Stimulated activated naive CD8-positive, alpha-beta T cell treated with anti-CD3 and anti-CD28 coated beads, Interleukin-15, amount 100 ng/mL, for 72 hours (primary cell): ENCODE measurements around the gene CNPPD1.

ENCODE experiments used
- ATAC-seq: fragments of 150-1000 bp; cut with Tn5 transposase; 2 replicates; pipeline ENCODE4 v1.10.0; 2021; ENCODE audit warnings: mild to moderate bottlenecking, moderate library complexity
- DNase-seq, 2 donors: peaks; one replicate each; pipeline ENCODE4 v3.0.0; 2021 to 2022
- H3K27ac Mint-ChIP-seq, 2 donors: one replicate each; pipeline ENCODE4 v1.8.0; 2022; ENCODE audit warnings: mild to moderate bottlenecking in 2 of 2, mixed read lengths in 2 of 2, moderate library complexity in 2 of 2
- H3K27me3 Mint-ChIP-seq: one replicate; pipeline ENCODE4 v1.8.0; 2022; ENCODE audit warnings: mixed read lengths
- H3K4me1 Mint-ChIP-seq: one replicate; pipeline ENCODE4 v1.8.0; 2022; ENCODE audit warnings: mild to moderate bottlenecking, mixed read lengths
- H3K4me3 Mint-ChIP-seq, 2 donors: one replicate each; pipeline ENCODE4 v1.8.0; 2022; ENCODE audit warnings: mild to moderate bottlenecking in 2 of 2, mixed read lengths in 2 of 2, moderate library complexity in 1 of 2
- H3K9me3 Mint-ChIP-seq, 2 donors: one replicate each; pipeline ENCODE4 v1.8.0; 2022; ENCODE audit warnings: mixed read lengths in 2 of 2

Gene CNPPD1

DNA sequence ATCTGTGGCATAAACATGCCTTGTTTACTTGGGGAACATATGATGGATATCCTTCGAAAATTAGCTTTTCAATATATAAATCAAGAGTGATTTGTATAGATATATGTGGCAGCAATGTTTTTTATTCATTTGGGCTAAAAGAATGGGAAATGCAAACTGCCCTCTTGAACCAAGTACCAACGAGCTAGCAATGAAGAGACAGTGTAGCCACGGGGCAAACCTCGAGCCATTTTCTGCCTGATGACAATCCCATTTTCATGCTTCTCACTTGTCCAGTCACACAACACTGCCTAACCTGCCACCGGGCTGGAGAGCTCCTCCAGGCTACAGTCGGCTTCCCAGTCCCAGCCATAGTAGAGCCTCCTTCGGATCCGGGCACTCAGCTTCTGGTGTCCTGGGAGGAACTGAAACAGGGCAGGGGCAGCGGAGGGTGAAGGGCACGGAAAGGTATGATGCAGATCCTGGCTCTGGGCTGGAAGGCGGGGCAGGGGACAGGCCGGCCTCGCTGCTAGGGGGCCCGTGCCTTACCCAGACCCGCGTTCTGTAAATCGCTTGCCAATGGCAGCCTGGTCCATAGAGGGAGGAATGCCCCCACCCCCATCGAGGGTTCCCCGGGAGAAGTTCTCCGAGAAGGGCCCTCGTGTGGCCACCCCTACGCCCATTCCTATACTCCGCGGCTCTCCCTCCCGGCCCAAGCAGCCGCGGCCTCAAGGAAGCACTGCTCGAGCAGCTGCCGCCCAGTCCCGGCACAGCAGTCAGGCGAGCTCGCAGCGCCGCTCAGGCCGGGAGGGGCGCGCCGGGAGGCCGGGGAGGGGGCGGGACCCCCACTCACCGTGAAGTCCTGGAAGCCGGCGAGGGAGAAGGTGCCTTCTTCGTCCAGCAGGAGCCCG, 552 bp downstream of the CNPPD1 start:
- Mint-ChIP-seq H3K4me3 (peak overlapping the region; percentile 97), H3K9me3 (no peaks in the 10 kb centered on the region), H3K4me1 (peaks cover 56% of the 10 kb centered on the region), H3K27me3 (no peaks in the 10 kb centered on the region), H3K27ac (peak overlapping the region; percentile 8 to 42)
- ATAC-seq: peak; percentile 46
- DNase-seq: no peak

GRCh38 chr2:219175486-219175885, 1.2 kb downstream of the CNPPD1 start:
- no peak for ATAC-seq
- peak overlapping the region; percentile 38 to 42 for H3K27ac Mint-ChIP-seq
- H3K27me3 Mint-ChIP-seq: no peaks in the 10 kb centered on the region
- no peak for DNase-seq
- H3K4me1 Mint-ChIP-seq: peaks cover 51% of the 10 kb centered on the region
- no peaks in the 10 kb centered on the region for H3K9me3 Mint-ChIP-seq
- peak overlapping the region; percentile 97 for H3K4me3 Mint-ChIP-seq

DNA sequence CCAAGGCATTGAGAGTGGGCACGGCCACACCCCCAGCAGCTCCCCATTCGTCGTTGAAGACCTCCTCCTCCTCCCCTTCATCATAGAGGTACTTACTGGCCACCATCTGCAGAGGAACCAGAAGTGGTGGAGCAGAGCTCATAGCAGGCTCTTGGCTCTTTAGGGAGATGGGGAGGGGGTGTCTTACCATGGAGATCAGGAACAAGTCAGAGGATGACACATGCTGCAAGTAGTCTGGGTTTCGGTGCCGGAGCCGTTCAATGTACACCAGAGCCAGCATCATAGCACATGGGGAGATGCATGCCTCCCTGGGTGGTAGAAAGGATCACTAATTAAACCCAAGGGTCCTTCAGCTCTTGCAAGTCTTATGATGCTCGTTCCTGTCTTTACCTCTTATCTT, 1.9 kb downstream of the CNPPD1 start:
- Mint-ChIP-seq H3K27me3 (no peaks in the 10 kb centered on the region), H3K9me3 (no peaks in the 10 kb centered on the region), H3K4me1 (peaks cover 45% of the 10 kb centered on the region), H3K4me3 (peak overlapping the region; percentile 25 to 97), H3K27ac (no peak overlapping the region)
- DNase-seq (no peak), ATAC-seq (no peak)

DNA sequence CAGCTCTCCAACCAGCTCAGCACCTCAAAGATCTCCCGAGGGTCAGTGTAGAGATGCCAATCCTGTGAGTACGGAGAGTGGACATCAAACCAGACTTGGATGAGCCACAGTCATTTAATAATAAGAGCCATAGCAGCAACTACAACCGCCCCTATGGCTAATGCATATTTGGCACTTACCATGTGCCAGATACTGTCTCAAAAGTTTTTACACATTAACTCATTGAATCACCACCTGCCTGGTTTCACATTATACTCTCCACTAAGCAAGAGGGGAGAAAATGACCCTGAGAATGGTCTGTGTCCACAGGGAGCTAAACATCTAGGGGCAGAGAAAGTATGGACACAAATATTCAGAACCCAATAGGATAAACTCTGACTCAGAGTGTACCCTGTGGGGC, 2.6 kb downstream of the CNPPD1 start:
- H3K27me3 Mint-ChIP-seq: no peaks in the 10 kb centered on the region
- H3K27ac Mint-ChIP-seq: peak overlapping the region; percentile 12 to 76
- ATAC-seq (no peak), DNase-seq (no peak)
- H3K9me3 Mint-ChIP-seq: no peaks in the 10 kb centered on the region
- H3K4me1 Mint-ChIP-seq: peaks cover 38% of the 10 kb centered on the region
- H3K4me3 Mint-ChIP-seq: peak overlapping the region in 1 of 2 donors; percentile 25

- H3K27ac Mint-ChIP-seq: peak overlapping the region; percentile 5 to 42
- no peak overlapping the region for H3K4me3 Mint-ChIP-seq
- no peak for DNase-seq
- peaks cover 36% of the 10 kb centered on the region for H3K4me1 Mint-ChIP-seq
- H3K9me3 Mint-ChIP-seq: no peaks in the 10 kb centered on the region
- no peak for ATAC-seq
- H3K27me3 Mint-ChIP-seq: no peaks in the 10 kb centered on the region
Measured at GRCh38 chr2:219173176-219173575, 3.5 kb downstream of the CNPPD1 start.

- Mint-ChIP-seq H3K4me3 (no peak overlapping the region), H3K4me1 (peaks cover 36% of the 10 kb centered on the region)
Measured at GRCh38 chr2:219172231-219173154, 4.2 kb downstream of the CNPPD1 start.

GRCh38 chr2:219171231-219171651, 5.5 kb downstream of the CNPPD1 start:
- Mint-ChIP-seq H3K27me3 (no peaks in the 10 kb centered on the region), H3K4me1 (peaks cover 36% of the 10 kb centered on the region), H3K4me3 (no peak overlapping the region), H3K27ac (peak overlapping the region; percentile 1 to 13), H3K9me3 (no peaks in the 10 kb centered on the region)
- ATAC-seq: no peak
- peak in 1 of 2 donors; percentile 12 for DNase-seq

More at GRCh38 chr2:219172231-219173154, 4.2 kb downstream of the CNPPD1 start:
- H3K9me3 Mint-ChIP-seq: no peaks in the 10 kb centered on the region
- DNase-seq: no peak
- no peak overlapping the region for H3K27ac Mint-ChIP-seq
- H3K27me3 Mint-ChIP-seq: no peaks in the 10 kb centered on the region
- ATAC-seq: no peak

DNA sequence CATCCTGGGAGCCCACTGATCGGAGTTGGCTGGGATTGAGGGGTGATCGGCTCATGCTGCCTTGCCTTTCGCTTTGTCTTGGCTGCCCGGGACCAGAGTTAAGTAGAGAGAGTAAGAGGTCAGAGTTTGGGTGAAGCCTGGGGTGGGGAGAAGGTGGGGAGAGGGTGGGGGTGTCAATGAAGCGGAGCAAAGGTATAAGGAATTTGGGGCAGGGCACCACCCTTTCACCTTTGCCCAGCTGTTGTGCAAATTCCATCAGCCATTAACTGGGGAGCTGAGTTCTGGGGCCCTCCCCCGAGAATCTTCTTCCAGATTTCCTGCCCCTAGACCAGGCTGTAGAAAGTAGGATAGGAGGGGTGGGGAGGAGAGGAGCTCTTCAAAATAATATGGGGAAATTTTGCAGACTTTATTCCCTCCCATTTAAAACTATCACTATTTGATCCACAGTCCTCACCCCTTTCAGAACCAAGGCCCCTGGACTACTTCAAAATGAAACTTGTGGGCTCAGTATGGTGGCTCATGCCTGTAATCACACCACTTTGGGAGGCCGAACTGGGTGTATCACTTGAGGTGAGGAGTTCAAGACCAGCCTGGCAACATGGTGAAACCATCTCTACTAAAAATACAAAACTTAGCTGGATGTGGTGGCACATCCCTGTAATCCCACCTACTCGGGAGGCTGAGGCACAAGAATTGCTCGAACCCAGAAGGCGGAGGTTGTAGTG, 6.6 kb downstream of the CNPPD1 start, which contains the start of gene SLC23A3:
TSS of gene SLC23A3 (minus strand) at position 100 of the 725 bp plus-strand sequence. CDS start at position 55, 45 bp downstream.
- Mint-ChIP-seq H3K4me3 (no peak within 1 kb of the TSS), H3K27ac (peak within 1 kb of the TSS in 1 of 2 donors; percentile 42), H3K4me1 (peaks cover 28% of the 10 kb centered on the region), H3K27me3 (no peaks in the 10 kb centered on the region), H3K9me3 (no peaks in the 10 kb centered on the region)
- ATAC-seq: no peak
- no peak for DNase-seq

DNA sequence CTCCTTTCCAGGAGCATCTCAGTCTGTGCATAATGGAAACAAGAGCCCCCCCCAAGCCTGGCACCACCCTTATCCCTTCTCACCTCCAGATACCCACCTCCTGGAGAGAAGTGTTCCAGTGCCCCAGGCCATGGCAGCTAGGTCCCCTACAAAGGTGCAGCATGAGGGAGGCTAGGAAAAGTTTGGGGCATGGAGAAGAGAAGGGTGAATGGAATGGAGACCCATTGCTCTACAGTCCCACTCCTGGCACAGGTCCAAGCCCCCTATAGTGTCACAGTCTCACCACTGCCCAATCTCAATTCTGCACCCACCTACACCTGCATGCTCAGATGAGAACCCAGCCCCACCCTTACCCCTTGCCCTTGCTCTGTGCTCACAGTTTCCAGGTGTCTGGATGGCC, 7.8 kb downstream of the CNPPD1 start:
- no peak for DNase-seq
- Mint-ChIP-seq H3K27ac (no peak overlapping the region), H3K4me1 (peaks cover 17% of the 10 kb centered on the region), H3K4me3 (no peak overlapping the region), H3K9me3 (no peaks in the 10 kb centered on the region), H3K27me3 (no peaks in the 10 kb centered on the region)
- ATAC-seq: peak; percentile 33

DNA sequence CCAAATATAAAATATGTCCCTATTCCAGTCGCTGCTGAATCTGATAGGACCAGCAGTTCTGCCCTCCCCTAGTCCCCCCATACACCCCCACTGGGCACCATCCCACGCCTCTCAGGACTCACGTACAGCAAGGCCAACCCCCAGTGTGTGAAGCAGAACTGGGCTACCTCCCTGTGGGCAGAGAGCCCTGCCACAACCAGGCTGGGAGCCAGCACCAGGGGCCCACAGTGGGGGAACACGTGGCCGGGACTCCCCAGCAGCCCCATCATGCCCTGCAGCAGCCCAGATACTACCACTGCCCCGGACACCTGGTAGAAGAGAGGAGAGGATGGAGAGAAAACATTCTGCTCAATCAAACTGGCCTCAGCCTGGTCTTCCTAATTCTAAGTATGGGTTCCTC, 8.2 kb downstream of the CNPPD1 start:
- Mint-ChIP-seq H3K27me3 (no peaks in the 10 kb centered on the region), H3K4me3 (no peak overlapping the region), H3K27ac (no peak overlapping the region), H3K9me3 (no peaks in the 10 kb centered on the region), H3K4me1 (peaks cover 15% of the 10 kb centered on the region)
- DNase-seq (no peak), ATAC-seq (peak; percentile 49)

- no peaks in the 10 kb centered on the region for H3K27me3 Mint-ChIP-seq
- H3K4me3 Mint-ChIP-seq: no peak overlapping the region
- no peak for DNase-seq
- H3K9me3 Mint-ChIP-seq: no peaks in the 10 kb centered on the region
- ATAC-seq: no peak
- peaks cover 15% of the 10 kb centered on the region for H3K4me1 Mint-ChIP-seq
- peak overlapping the region in 1 of 2 donors; percentile 75 for H3K27ac Mint-ChIP-seq
Measured at GRCh38 chr2:219167997-219168396, 8.7 kb downstream of the CNPPD1 start.

GRCh38 chr2:219165058-219165911, 11.4 kb downstream of the CNPPD1 start:
- no peak for DNase-seq
- H3K9me3 Mint-ChIP-seq: no peaks in the 10 kb centered on the region
- no peak overlapping the region for H3K27ac Mint-ChIP-seq
- H3K4me1 Mint-ChIP-seq: peaks cover 11% of the 10 kb centered on the region
- no peak for ATAC-seq
- no peak overlapping the region for H3K4me3 Mint-ChIP-seq
- H3K27me3 Mint-ChIP-seq: no peaks in the 10 kb centered on the region

- no peak overlapping the region for H3K4me3 Mint-ChIP-seq
- H3K27me3 Mint-ChIP-seq: no peaks in the 10 kb centered on the region
- H3K9me3 Mint-ChIP-seq: no peaks in the 10 kb centered on the region
- H3K4me1 Mint-ChIP-seq: peaks cover 26% of the 10 kb centered on the region
- no peak for ATAC-seq
- no peak for DNase-seq
- H3K27ac Mint-ChIP-seq: no peak overlapping the region
Measured at GRCh38 chr2:219163156-219163555, 13.6 kb downstream of the CNPPD1 start.

DNA sequence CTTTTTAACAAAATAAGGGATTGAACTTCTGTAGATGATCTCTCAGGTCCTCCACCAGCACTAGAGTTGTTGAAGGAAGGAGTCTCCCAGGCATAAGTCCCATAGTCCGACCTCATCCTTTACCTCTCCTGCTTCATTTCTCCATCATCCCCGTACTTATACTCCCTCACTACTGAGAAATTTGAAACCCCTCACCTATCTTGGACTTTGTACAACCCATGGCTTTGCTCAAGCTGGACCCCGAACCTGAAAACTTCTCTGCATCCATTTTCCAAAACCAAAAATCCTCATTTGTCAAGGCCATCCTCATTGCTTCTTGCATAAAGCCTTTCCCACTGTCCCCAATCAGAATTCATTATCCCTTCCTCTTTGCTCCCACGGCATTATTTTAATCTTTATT, 15.6 kb downstream of the CNPPD1 start:
- ATAC-seq (no peak), DNase-seq (no peak)
- no peaks in the 10 kb centered on the region for H3K27me3 Mint-ChIP-seq
- no peak overlapping the region for H3K27ac Mint-ChIP-seq
- H3K9me3 Mint-ChIP-seq: no peaks in the 10 kb centered on the region
- H3K4me3 Mint-ChIP-seq: peak overlapping the region; percentile 94 to 96
- peaks cover 26% of the 10 kb centered on the region for H3K4me1 Mint-ChIP-seq
